Uterus (tissue), 4 donors: Measurements from ENCODE around the gene HLF. TPM values are rescaled to one million over a fixed set of nuclear protein-coding genes. Genes with fewer than 3 reads are reported as not detected.
"Not testable (repeated sequence)": the region's sequence is repeated elsewhere in the genome, so short reads cannot be mapped to it uniquely, and the experiment has no call there.

Experiments
- DNase-seq, 2 donors: peaks; one replicate each; pipeline ENCODE4 v3.0.0-alpha.2; 2019 to 2020
- H3K27ac ChIP-seq, 2 donors: fragments of 200-600 bp; sonication (generic); 1 replicate in 1 of 2; 2 replicates in 1 of 2; pipeline ENCODE4 v1.5.1; 2016 to 2018
- H3K27me3 ChIP-seq, 2 donors: fragments of 200-600 bp; sonication (generic); one replicate each; pipeline ENCODE4 v1.5.1; 2018 to 2019; ENCODE audit warnings: control low read depth in 1 of 2
- H3K36me3 ChIP-seq, 2 donors: fragments of 200-600 bp; sonication (generic); one replicate each; pipeline ENCODE4 v1.5.1; 2019; ENCODE audit warnings: control low read depth in 1 of 2
- H3K4me1 ChIP-seq, 2 donors: fragments of 200-600 bp; sonication (generic); one replicate each; pipeline ENCODE4 v1.5.1; 2018 to 2019; ENCODE audit warnings: control low read depth in 1 of 2
- H3K4me3 ChIP-seq, 2 donors: fragments of 200-600 bp; sonication (generic); 1 replicate in 1 of 2; 2 replicates in 1 of 2; pipeline ENCODE4 v1.5.1; 2018 to 2019; ENCODE audit warnings: mild to moderate bottlenecking in 1 of 2
- H3K9me3 ChIP-seq, 2 donors: fragments of 200-600 bp; sonication (generic); one replicate each; pipeline ENCODE4 v1.5.1; 2019; ENCODE audit warnings: control low read depth in 1 of 2
- POLR2A ChIP-seq, 2 donors: fragments of 450-650 bp; IDR thresholded peaks; one replicate each; pipeline ENCODE4 v1.6.1; 2016; ENCODE audit warnings: antibody characterized with exemption in 2 of 2, mild to moderate bottlenecking in 1 of 2, moderate library complexity in 1 of 2
- intact Hi-C: fragments of 100-400 bp; cut with DNase I; formaldehyde crosslinking; loops from one replicate; pipeline ENCODE4 v1.15.1; 2023; ENCODE audit warnings: low total_unique reads
- total RNA-seq, 4 donors: library from RNA; depleted of rRNA in 3 of 4; stranded (reverse); fragments of >200 nt in 3 of 4; gene quantifications; one replicate each; pipeline versions ENCODE4 v1.1.0 to v1.2.4, GENCODE V29; 2014 to 2023
- TF ChIP-seq, protein P1 (sequence below), 4 experiments: fragments of 200-600 bp in 2 of 4; fragments of 450-650 bp in 2 of 4; sonication (generic) in 2 of 4; IDR thresholded peaks; one replicate each; pipeline ENCODE4 v1.5.1; 2016 to 2019; ENCODE audit warnings: antibody characterized with exemption in 4 of 4, mild to moderate bottlenecking in 2 of 4, moderate library complexity in 1 of 4
- donor health status: DM: yes; HTN: yes; CAD: no.

The HLF gene
- total RNA-seq, 4 donors from 2014 or later: 12.0 to 81.2 (median 50.4) TPM

DNA sequence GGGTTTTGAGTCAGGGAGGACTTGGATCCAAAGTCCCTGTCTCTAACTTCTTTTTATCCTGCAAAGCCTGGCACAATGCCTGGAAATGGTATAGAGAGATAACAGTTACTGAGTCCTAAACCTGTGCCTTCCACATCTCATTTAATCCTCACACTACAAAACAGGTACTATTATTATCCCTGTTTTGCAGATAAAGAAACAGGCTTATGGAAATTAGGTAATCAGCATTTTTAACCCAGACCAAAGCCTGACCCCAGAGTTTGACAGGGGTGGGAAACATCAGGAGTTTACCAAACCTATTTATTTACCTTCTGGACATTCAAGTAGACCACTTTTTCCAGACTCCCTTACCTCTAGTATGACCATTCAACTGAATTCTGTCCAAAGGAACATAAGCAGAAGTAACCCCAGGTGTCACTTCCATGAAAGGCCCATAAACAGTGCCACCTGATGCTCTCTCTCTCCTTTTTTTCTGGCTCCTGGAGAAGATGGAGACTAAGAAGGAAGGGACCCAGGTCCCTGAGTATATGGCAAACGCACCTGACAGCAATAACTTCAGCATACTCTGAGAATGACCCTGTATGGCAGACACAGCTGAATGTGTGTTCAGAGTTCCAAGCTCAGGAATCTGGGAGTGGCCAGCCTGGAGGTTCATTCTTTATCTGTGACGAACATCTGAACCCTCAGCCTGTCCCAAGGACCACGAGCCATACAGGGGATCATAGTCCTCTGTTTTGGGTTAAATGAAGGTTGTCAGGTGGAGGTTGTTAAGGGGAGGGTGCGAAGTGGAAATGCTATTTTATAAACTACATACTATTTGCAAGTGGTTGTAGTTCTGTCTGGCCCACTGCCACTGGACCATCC lies 62.7 kb downstream of the HLF start:
- no peak overlapping the region for H3K4me3 ChIP-seq
- no peaks in the 10 kb centered on the region for H3K36me3 ChIP-seq
- H3K9me3 ChIP-seq: no peaks in the 10 kb centered on the region
- DNase-seq: no peak
- TF ChIP-seq, protein P1, sequence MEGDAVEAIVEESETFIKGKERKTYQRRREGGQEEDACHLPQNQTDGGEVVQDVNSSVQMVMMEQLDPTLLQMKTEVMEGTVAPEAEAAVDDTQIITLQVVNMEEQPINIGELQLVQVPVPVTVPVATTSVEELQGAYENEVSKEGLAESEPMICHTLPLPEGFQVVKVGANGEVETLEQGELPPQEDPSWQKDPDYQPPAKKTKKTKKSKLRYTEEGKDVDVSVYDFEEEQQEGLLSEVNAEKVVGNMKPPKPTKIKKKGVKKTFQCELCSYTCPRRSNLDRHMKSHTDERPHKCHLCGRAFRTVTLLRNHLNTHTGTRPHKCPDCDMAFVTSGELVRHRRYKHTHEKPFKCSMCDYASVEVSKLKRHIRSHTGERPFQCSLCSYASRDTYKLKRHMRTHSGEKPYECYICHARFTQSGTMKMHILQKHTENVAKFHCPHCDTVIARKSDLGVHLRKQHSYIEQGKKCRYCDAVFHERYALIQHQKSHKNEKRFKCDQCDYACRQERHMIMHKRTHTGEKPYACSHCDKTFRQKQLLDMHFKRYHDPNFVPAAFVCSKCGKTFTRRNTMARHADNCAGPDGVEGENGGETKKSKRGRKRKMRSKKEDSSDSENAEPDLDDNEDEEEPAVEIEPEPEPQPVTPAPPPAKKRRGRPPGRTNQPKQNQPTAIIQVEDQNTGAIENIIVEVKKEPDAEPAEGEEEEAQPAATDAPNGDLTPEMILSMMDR (IDR thresholded peaks at IDR 0.05): no peak
- TF ChIP-seq POLR2A (IDR thresholded peaks at IDR 0.05): no peak
- H3K27me3 ChIP-seq: no peaks in the 10 kb centered on the region
- H3K27ac ChIP-seq: no peak overlapping the region
- intact Hi-C loops: no loop called here
- peaks cover 0 to 7% of the 10 kb centered on the region in 2 donors for H3K4me1 ChIP-seq

DNA sequence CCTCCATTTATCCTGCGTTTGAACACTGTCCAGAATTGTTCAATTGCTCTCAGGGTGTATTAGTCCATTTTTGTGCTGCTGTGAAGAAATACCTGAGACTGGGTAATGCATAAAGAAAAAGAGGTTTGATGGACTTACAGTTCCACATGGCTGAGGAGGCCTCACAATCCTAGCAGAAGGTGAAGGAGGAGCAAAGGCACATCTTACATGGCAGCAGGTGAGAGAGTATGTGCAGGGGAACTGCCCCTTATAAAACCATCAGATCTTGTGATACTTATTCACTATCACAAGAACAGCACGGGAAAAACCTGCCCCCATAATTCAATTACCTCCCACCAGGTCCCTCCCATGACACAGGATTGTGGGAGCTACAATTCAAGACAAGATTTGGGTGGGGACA lies 63.8 kb downstream of the HLF start:
- H3K9me3 ChIP-seq, DNase-seq, H3K27me3 ChIP-seq, H3K36me3 ChIP-seq, intact Hi-C loops, H3K4me1 ChIP-seq, H3K27ac ChIP-seq, H3K4me3 ChIP-seq: not testable (repeated sequence)

DNA sequence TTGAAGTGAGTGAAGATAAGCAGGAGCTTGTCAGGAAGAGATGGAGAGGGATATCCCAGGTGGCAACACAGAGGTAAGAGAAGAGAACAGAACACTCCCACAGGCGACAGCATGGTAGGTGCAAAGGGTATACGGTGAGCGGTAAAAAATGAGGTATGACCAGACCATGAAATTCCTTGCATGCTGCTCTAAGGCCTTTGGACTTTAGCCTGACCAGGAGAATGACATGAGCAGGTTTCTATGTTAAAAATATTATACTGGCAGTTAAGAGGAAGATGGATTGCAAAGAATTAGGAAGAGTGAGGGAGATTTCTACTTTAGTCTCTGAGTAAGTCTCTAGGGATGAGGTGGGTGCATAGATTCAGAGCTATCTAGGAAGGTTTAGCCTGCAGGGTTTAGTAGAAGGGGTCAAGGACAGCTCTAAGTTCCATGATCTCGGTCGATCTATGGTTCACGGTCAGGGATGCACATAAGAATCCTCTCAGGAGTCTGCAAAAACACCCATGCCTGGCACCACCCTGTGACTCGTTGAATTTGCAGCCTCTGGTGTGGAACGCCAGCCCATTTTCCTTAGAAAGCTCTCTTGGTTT lies 65.7 kb downstream of the HLF start:
- H3K36me3 ChIP-seq: no peaks in the 10 kb centered on the region
- no peak overlapping the region for H3K27ac ChIP-seq
- H3K27me3 ChIP-seq: no peaks in the 10 kb centered on the region
- no peak overlapping the region for H3K4me3 ChIP-seq
- H3K4me1 ChIP-seq: peaks cover 0 to 6% of the 10 kb centered on the region in 2 donors
- DNase-seq: no peak
- no peak for TF ChIP-seq POLR2A (IDR thresholded peaks at IDR 0.05)
- TF ChIP-seq, protein P1 (IDR thresholded peaks at IDR 0.05): no peak
- no peaks in the 10 kb centered on the region for H3K9me3 ChIP-seq
- intact Hi-C loops: no loop called here

DNA sequence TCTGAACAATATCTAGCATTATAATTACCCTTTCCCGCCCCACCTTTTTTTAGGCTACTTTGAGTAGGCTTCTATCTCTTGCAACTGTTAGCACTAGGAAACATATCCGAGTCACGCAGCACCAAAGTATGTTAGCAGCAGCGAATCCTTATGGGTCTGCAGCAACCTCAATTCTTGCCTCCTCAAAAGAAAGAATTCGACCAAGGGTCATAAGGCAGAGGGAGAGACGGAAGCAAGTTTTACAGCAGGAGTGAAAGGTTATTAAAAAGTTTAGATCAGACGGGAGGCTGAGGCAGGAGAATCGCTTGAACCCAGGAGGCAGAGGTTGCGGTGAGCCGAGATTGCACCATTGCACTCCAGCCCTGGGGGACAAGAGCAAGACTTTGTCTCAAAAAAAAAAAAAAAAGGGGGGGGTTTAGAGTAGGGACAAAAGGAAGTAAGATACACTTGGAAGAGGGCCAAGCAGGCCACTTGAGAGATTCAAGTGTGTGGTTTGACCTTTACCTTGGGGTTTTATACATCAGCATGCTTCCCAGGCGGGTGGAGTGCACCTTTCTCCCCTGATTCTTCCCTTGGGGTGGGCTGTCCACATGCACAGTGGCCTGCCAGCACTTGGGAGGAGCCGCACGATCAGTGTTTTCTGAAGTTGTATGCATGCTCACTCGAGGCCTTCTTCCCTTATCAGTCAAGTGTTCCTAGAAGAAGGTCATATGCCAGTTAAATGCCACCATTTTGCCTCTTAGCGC lies 67.7 kb downstream of the HLF start:
- TF ChIP-seq POLR2A (IDR thresholded peaks at IDR 0.05): no peak
- TF ChIP-seq, protein P1 (IDR thresholded peaks at IDR 0.05): no peak
- no peak overlapping the region for H3K4me3 ChIP-seq
- no peak for DNase-seq
- no peak overlapping the region for H3K27ac ChIP-seq
- no peaks in the 10 kb centered on the region for H3K27me3 ChIP-seq
- H3K36me3 ChIP-seq: no peaks in the 10 kb centered on the region
- H3K9me3 ChIP-seq: no peaks in the 10 kb centered on the region
- no peaks in the 10 kb centered on the region for H3K4me1 ChIP-seq
- intact Hi-C loops: no loop called here

DNA sequence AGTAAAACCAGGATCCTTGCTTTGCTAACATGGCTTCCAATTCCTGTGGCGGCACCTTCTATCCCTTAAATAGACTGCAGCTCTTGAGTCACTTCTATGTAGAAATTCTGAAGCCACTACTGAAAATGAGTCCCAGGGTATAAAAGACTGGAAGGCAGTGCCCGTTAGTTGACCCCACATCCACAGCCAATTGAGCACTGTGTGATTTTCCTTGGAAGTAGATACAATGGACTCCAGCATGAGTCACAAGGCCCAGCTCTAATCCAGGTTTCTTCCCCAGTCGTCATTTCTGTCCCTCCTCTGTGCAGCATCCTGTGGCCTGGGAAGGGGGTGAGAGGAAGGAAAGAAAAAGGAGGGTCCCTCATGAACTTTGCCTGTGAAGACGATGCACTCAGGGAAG lies 69.5 kb downstream of the HLF start:
- intact Hi-C loops: no loop called here
- Histone ChIP-seq H3K27ac (no peak overlapping the region), H3K27me3 (no peaks in the 10 kb centered on the region), H3K9me3 (no peaks in the 10 kb centered on the region), H3K4me3 (no peak overlapping the region), H3K36me3 (no peaks in the 10 kb centered on the region), H3K4me1 (no peaks in the 10 kb centered on the region)
- TF ChIP-seq, protein P1 (IDR thresholded peaks at IDR 0.05): no peak
- DNase-seq: no peak
